Endothelial cell of umbilical vein (primary cell): ENCODE data around the gene FAM174B. TPM values are rescaled to one million over a fixed set of nuclear protein-coding genes. Genes with fewer than 3 reads are reported as not detected.
A peak's percentile ranks its signal among the peaks of the same experiment; 100 is the strongest.

Source experiments
- BruUV-seq: library from RNA; stranded (reverse); fragments of 400-500 nt; replicated peaks from 2 replicates; lab custom pipeline; 2021; lab: Mats Ljungman, UMichigan
- CTCF ChIA-PET: fragments of 300-600, 350-600 bp; sonication (Branson Sonifier 250); formaldehyde crosslinking; loops from one replicate; lab custom pipeline; 2021; ENCODE audit warnings: antibody characterized with exemption, inconsistent platforms; lab: Charles Lee
- POLR2A ChIA-PET: fragments of 300-600, 350-600 bp; sonication (Branson Sonifier 250); formaldehyde crosslinking; loops from one replicate; lab custom pipeline; 2021; ENCODE audit warnings: antibody characterized with exemption, inconsistent platforms; lab: Charles Lee
- DNase-seq: peaks from one replicate; pipeline ENCODE4 v3.0.0-alpha.2; 2011; ENCODE audit warnings: low read depth, low spot score
- FAIRE-seq: peaks from 2 replicates; lab custom pipeline; 2011; peaks lifted over from hg19 to GRCh38; lab: Jason Lieb, UNC
- H2AFZ ChIP-seq: 2 replicates; pipeline ENCODE4 v1.6.0; 2012; ENCODE audit warnings: low read depth, low read length, control low read depth, inconsistent platforms
- H3K27ac ChIP-seq: 2 replicates; pipeline ENCODE4 v1.5.1; 2011; ENCODE audit warnings: low read depth, mild to moderate bottlenecking, control low read depth, low read length, moderate library complexity; ENCODE audit not compliant: insufficient read depth
- H3K27me3 ChIP-seq, 2 experiments: 2 replicates each; pipeline versions ENCODE4 v1.6.0 to v1.6.1; 2011; ENCODE audit warnings: low read length in 2 of 2, mixed read lengths in 1 of 2; ENCODE audit not compliant: control insufficient read depth in 2 of 2, insufficient read depth in 2 of 2
- H3K36me3 ChIP-seq, 2 experiments: 2 replicates in 1 of 2; 3 replicates in 1 of 2; pipeline ENCODE4 v1.5.1; 2011; ENCODE audit warnings: low read length in 2 of 2, mild to moderate bottlenecking in 1 of 2, moderate library complexity in 1 of 2; ENCODE audit not compliant: control insufficient read depth in 2 of 2, insufficient read depth in 2 of 2; ENCODE audit errors: extremely low read depth in 1 of 2
- H3K4me1 ChIP-seq: 3 replicates; pipeline ENCODE4 v1.5.1; 2011; ENCODE audit warnings: mild to moderate bottlenecking, low read length; ENCODE audit not compliant: control insufficient read depth, insufficient read depth; ENCODE audit errors: extremely low read depth
- H3K4me2 ChIP-seq: 2 replicates; pipeline ENCODE4 v1.6.1; 2011; ENCODE audit warnings: low read length, control low read depth, mixed read lengths; ENCODE audit not compliant: insufficient read depth
- H3K4me3 ChIP-seq, 3 experiments: fragments of 200-600 bp in 1 of 3; sonication (generic), shearing (Covaris generic) in 1 of 3; replicated peaks in 1 of 3; 2 replicates each; pipeline ENCODE4 v1.5.1; 2011 to 2016; ENCODE audit warnings: control low read depth in 3 of 3, low read length in 3 of 3, mild to moderate bottlenecking in 2 of 3, inconsistent platforms in 1 of 3, low read depth in 1 of 3, moderate library complexity in 1 of 3; ENCODE audit not compliant: insufficient read depth in 1 of 3
- H3K79me2 ChIP-seq: 2 replicates; pipeline ENCODE4 v1.6.0; 2012; ENCODE audit warnings: low read length, inconsistent platforms; ENCODE audit not compliant: control insufficient read depth, insufficient read depth
- H3K9ac ChIP-seq: replicated peaks from 2 replicates; pipeline ENCODE3; 2011; ENCODE audit warnings: low read length, control low read depth; ENCODE audit not compliant: insufficient read depth; ENCODE audit errors: extremely low read depth
- H3K9me1 ChIP-seq: replicated peaks from 3 replicates; pipeline ENCODE4 v1.6.0; 2011; ENCODE audit warnings: mild to moderate bottlenecking, low read length; ENCODE audit not compliant: control insufficient read depth, insufficient read depth; ENCODE audit errors: extremely low read depth
- H3K9me3 ChIP-seq: replicated peaks from 2 replicates; pipeline ENCODE4 v1.5.1; 2012; ENCODE audit warnings: low read length, inconsistent platforms; ENCODE audit not compliant: control insufficient read depth, insufficient read depth
- H4K20me1 ChIP-seq: replicated peaks from 2 replicates; pipeline ENCODE3; 2011; ENCODE audit warnings: mild to moderate bottlenecking, low read length; ENCODE audit not compliant: control insufficient read depth, insufficient read depth; ENCODE audit errors: extremely low read depth
- EZH2 ChIP-seq: IDR thresholded peaks from 2 replicates; pipeline ENCODE4 v1.6.1; 2012; ENCODE audit warnings: borderline replicate concordance, low read depth, mild to moderate bottlenecking, moderate library complexity, low read length, inconsistent platforms; ENCODE audit not compliant: severe bottlenecking
- FOS ChIP-seq: IDR thresholded peaks from 2 replicates; pipeline ENCODE4 v1.6.1; 2011; ENCODE audit warnings: mild to moderate bottlenecking, low read length, moderate library complexity, borderline replicate concordance; ENCODE audit not compliant: insufficient read depth
- GATA2 ChIP-seq: IDR thresholded peaks from 2 replicates; pipeline ENCODE4 v1.7.0; 2011; ENCODE audit warnings: low read depth, mild to moderate bottlenecking, moderate library complexity, mixed read lengths, low read length; ENCODE audit not compliant: insufficient read length, insufficient read depth
- JUN ChIP-seq: IDR thresholded peaks from 2 replicates; pipeline ENCODE4 v1.6.1; 2011; ENCODE audit warnings: borderline replicate concordance, low read depth; ENCODE audit not compliant: insufficient read length, insufficient read depth
- MYC ChIP-seq: IDR thresholded peaks from one replicate; pipeline ENCODE4 v1.6.1; 2011; ENCODE audit warnings: mild to moderate bottlenecking, low read depth, low read length
- POLR2A ChIP-seq: IDR thresholded peaks from 2 replicates; pipeline ENCODE4 v1.6.1; 2012; ENCODE audit warnings: low read depth, mild to moderate bottlenecking, control low read depth, low read length
- POLR2AphosphoS5 ChIP-seq: IDR thresholded peaks from 2 replicates; pipeline ENCODE4 v1.6.1; 2012; ENCODE audit warnings: low read depth, mild to moderate bottlenecking, control low read depth, low read length, moderate library complexity; ENCODE audit not compliant: insufficient read depth
- dilution Hi-C: fragments of 300-500 bp; cut with MboI; formaldehyde crosslinking; loops from one replicate; pipeline ENCODE4 v1.15.0; 2019; ENCODE audit warnings: low sequenced_read_pairs; ENCODE audit not compliant: extremely low pct_ligation_motif_present
- intact Hi-C: fragments of 100-400 bp; cut with micrococcal nuclease; formaldehyde crosslinking; loops from one replicate; pipeline ENCODE4 v1.10.0; 2022
- polyA plus RNA-seq, 4 experiments: library from polyadenylated mRNA; depleted of rRNA in 3 of 4; stranded (reverse) in 3 of 4; unstranded in 1 of 4; fragments of >200 nt; gene quantifications; 2 replicates each; pipeline versions ENCODE4 v1.2.1 to v1.2.3, GENCODE V29; 2011 to 2012; ENCODE audit warnings: missing spikeins in 1 of 4
- total RNA-seq: library from RNA; stranded (reverse); gene quantifications from 2 replicates; pipeline ENCODE4 v1.2.3, GENCODE V29; 2021
- TF ChIP-seq, protein P1 (sequence below), 2 donors: IDR thresholded peaks; 1 replicate in 1 of 2; 2 replicates in 1 of 2; pipeline ENCODE4 v1.5.1; 2011; ENCODE audit warnings: low read length in 2 of 2, mild to moderate bottlenecking in 2 of 2, moderate library complexity in 2 of 2, control low read depth in 1 of 2, inconsistent platforms in 1 of 2, low read depth in 1 of 2; ENCODE audit not compliant: insufficient read depth in 1 of 2; ENCODE audit errors: extremely low read depth in 1 of 2
- TF ChIP-seq, protein P2 (sequence below): IDR thresholded peaks from 2 replicates; pipeline ENCODE4 v1.6.1; 2011; ENCODE audit not compliant: insufficient read depth, insufficient read length

FAM174B gene
- total and polyA plus RNA-seq, 2 donors (not counting 3 experiments of a cell fraction or from before 2014, with no cell fraction given): 25.9 to 30.2 TPM

DNA sequence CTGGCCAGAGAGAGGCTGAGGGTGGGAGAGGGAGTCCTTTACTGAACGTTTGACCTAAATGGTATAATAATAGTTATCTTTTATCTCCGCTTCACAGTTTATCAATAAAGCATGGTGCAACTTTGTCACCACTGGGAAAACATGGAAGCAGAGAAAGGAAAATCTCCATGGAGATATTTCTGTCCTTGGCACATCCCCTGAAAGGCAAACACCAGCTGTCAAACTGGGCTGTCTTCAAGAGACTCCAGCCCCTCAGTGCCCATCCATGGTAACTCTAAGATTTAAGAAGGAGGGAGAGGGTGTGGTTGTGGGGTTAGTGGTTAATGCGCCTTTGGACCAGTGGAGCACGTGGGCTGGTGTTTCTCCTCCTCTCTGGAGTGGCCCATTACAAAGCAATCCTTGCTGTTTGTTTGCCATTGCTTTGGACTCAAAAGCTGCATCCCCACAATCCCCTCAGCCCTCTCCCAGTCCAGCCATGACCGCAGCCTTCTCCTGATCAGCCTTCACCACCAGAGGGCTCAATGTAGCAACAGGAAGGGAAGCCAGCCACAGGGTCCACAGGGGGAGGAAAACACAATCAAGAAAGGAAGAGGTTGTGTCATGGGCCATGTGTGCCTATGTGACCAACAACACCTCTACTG lies 38.2 kb upstream of the FAM174B start:
- Histone ChIP-seq H4K20me1 (no peaks in the 10 kb centered on the region), H3K4me1 (peaks cover 2% of the 10 kb centered on the region), H3K27ac (no peak overlapping the region), H3K4me2 (no peak overlapping the region), H3K36me3 (no peaks in the 10 kb centered on the region), H3K9me1 (no peaks in the 10 kb centered on the region), H3K9me3 (no peaks in the 10 kb centered on the region), H3K4me3 (no peak overlapping the region), H3K79me2 (no peaks in the 10 kb centered on the region), H3K27me3 (no peaks in the 10 kb centered on the region), H2AFZ (peak overlapping the region; percentile 37), H3K9ac (no peak overlapping the region)
- TF ChIP-seq, protein P1, sequence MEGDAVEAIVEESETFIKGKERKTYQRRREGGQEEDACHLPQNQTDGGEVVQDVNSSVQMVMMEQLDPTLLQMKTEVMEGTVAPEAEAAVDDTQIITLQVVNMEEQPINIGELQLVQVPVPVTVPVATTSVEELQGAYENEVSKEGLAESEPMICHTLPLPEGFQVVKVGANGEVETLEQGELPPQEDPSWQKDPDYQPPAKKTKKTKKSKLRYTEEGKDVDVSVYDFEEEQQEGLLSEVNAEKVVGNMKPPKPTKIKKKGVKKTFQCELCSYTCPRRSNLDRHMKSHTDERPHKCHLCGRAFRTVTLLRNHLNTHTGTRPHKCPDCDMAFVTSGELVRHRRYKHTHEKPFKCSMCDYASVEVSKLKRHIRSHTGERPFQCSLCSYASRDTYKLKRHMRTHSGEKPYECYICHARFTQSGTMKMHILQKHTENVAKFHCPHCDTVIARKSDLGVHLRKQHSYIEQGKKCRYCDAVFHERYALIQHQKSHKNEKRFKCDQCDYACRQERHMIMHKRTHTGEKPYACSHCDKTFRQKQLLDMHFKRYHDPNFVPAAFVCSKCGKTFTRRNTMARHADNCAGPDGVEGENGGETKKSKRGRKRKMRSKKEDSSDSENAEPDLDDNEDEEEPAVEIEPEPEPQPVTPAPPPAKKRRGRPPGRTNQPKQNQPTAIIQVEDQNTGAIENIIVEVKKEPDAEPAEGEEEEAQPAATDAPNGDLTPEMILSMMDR (IDR thresholded peaks at IDR 0.05; ENCODE audit: extremely low read depth in 1 of 2, insufficient read depth in 1 of 2, low read depth in 1 of 2, low read length in 2 of 2): peak; percentile 71 to 75
- TF ChIP-seq POLR2A (no peak), POLR2AphosphoS5 (no peak)
- ChIA-PET POLR2A (no interaction called here), CTCF (interaction anchor here (0.6 to 3.6 kb wide), 4 partner anchors 16 to 172 kb away, joined by 3 to 45 read pairs (median 6); no protein-coding TSS in a partner anchor)
- FAIRE-seq: peak; percentile 87
- peak; percentile 69 for DNase-seq
- BruUV-seq: no TSS peak
- dilution Hi-C loops: no loop called here
- intact Hi-C loops: loop anchor here (1.0 kb wide), 1 partner anchor 20 kb away; no protein-coding TSS in a partner anchor

- dilution Hi-C loops: no loop called here
Observed at GRCh38 chr15:92690395-92690794, 34.8 kb upstream of the FAM174B start.

More at GRCh38 chr15:92690395-92690794, 34.8 kb upstream of the FAM174B start:
- DNase-seq (no peak), FAIRE-seq (no peak)
- no TSS peak for BruUV-seq
- Histone ChIP-seq H3K4me1 (peaks cover 2% of the 10 kb centered on the region), H2AFZ (no peak overlapping the region), H3K4me3 (no peak overlapping the region), H3K9me3 (no peaks in the 10 kb centered on the region), H3K27ac (no peak overlapping the region), H3K36me3 (no peaks in the 10 kb centered on the region), H3K79me2 (no peaks in the 10 kb centered on the region), H3K27me3 (no peaks in the 10 kb centered on the region), H3K4me2 (no peak overlapping the region), H4K20me1 (no peaks in the 10 kb centered on the region), H3K9ac (no peak overlapping the region), H3K9me1 (no peaks in the 10 kb centered on the region)
- POLR2A ChIA-PET: no interaction called here
- intact Hi-C loops: no loop called here
- TF ChIP-seq FOS (no peak), MYC (no peak), JUN (no peak), EZH2 (no peak), GATA2 (no peak), POLR2A (no peak), POLR2AphosphoS5 (no peak)
- TF ChIP-seq, protein P1 (IDR thresholded peaks at IDR 0.05; ENCODE audit: extremely low read depth in 1 of 2, insufficient read depth in 1 of 2, low read depth in 1 of 2, low read length in 2 of 2): no peak
- TF ChIP-seq, protein P2, sequence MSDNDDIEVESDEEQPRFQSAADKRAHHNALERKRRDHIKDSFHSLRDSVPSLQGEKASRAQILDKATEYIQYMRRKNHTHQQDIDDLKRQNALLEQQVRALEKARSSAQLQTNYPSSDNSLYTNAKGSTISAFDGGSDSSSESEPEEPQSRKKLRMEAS: no peak
- CTCF ChIA-PET: interaction anchor here (1.1 to 3.1 kb wide), 2 partner anchors 24 to 169 kb away, joined by 6 to 12 read pairs; no protein-coding TSS in a partner anchor
